ENCODE data around the gene ECSIT.

Gene ECSIT

DNA sequence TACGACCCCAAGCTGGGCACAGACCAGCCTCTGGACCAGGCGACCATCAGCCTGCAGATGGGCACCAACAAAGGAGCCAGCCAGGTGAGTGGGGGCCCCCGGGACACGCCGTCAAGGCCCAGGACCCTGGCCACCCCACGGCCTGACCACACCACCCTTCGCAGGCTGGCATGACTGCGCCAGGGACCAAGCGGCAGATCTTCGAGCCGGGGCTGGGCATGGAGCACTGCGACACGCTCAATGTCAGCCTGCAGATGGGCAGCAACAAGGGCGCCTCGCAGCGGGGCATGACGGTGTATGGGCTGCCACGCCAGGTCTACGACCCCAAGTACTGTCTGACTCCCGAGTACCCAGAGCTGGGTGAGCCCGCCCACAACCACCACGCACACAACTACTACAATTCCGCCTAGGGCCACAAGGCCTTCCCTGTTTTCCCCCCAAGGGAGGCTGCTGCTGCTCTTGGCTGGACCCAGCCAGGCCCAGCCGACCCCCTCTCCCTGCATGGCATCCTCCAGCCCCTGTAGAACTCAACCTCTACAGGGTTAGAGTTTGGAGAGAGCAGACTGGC, 20.5 kb upstream of the ECSIT start:
- DNase-seq, result no peak

- no peak for DNase-seq
These were observed 19.2 kb upstream of the ECSIT start for GRCh38 chr19:11547929-11548700.

- no peak for DNase-seq
These were observed 12.3 kb upstream of the ECSIT start for GRCh38 chr19:11541238-11541637.

- no peak for DNase-seq
These were observed 11.7 kb upstream of the ECSIT start for GRCh38 chr19:11540645-11541044.

DNA sequence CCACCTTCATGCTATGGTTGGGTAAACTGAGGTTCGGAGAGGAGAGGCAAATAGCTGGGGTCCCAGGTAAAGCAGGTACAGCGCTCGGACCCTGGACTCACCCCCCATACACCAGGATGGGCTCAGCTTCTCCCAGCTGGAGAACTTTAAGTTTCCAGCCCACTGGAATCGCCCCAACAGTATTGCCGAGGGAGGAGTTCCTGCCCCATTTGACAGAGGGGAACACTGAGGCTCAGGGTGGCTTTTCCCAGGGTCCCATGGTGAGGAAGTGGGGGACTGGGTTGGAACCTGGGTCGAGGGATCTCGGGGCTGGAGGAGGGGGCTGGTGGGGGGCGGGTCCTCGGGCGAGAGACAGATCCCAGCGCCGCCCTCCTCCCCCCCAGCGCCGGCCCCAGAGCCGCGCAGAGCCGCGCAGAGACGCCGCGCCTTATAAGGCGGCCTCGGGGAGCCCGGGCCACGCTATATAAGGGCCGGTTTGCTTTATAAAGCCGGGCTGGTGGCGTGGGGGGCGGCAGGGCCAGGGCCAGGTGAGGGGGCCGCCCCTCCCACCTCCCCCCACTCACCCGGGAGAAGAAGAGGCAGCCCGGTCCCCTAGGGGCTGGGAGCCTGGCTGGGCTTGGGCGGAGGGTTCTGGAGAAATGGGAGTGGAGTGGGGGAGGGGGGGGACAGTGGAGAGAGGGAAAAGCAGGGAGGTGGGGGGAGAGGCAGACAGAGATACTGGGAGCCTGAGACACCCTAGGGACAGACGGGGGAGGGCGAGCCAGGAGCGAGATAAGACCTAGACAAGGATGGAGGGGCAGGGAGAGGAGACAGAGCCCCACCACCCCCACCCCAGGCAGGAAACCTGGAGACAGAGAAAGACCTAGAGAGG, 10.8 kb upstream of the ECSIT start:
- no peak for DNase-seq

- DNase-seq, result peak; percentile 76
These were observed 9.5 kb upstream of the ECSIT start, which contains the start of gene CNN1 for GRCh38 chr19:11538232-11539036. Gene CNN1, plus strand, starts transcription at chr19:11538851. Its CDS starts 77 bp downstream, at chr19:11538928.

DNA sequence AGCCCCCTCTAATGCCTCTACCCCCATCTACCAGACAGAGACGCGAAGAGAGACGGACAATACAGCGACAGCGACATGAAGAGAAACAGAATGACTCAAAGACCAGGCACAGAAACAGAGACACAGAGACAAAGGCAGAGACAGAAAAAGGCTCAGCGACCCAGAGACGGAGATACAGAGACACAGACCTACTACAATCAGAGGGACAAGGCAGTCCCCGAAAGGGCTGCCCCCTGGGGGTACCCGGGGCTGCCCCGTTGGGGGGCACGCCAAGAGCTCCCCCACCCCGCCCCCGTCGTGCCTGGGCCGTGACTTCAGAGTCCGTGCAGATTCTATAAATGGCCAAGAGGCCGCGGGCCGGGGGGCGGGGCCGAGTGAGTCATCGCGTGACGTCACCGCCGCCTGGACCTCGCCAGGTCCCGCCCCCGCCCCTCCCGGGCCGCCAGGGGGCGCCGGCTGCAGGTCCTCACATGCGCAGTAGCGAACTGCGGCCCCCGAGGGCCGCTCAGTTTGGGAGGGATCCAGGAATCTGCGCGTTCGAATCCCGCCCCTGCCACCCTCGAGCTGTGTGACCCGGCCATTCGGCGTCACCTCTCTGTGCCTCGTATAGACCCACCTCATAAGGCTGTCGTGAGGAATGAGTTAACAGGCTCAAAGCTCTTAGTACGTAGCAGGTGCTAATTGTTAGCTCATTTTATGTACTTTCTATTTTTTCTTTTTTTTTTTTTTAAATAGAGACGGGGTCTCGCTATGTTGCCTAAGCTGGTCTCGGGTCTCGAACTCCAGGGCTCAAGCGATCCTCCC, 7.1 kb upstream of the ECSIT start:
- peak; percentile 100 for DNase-seq

- DNase-seq, result peak; percentile 74
These were observed 6.0 kb upstream of the ECSIT start for GRCh38 chr19:11534948-11535347.

DNA sequence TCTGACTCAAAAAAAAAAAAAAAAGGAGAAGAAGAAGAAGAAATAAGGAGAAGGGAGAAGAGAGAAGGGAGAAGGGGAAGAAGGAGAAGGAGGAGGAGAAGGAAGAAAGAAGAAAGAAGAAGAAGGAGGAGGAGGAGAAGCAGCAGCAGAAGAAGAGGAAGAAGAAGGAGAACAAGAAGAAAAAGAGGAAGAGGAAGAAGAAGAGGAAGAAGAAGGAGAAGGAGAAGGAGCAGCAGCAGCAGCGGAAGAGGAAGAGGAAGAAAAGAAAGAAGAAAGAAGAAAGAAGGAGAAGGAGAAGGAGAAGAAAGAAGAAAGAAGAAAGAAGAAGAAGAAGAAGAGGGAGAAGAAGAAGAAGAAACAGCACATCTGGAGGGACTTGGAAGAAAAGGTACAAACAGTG, 5.6 kb upstream of the ECSIT start:
- DNase-seq, result peak; percentile 74

GRCh38 chr19:11530432-11530831, 1.5 kb upstream of the ECSIT start:
- peak; percentile 100 for DNase-seq

GRCh38 chr19:11519138-11519537, 9.8 kb downstream of the ECSIT start:
- DNase-seq, result no peak

GRCh38 chr19:11513946-11514345, 15.0 kb downstream of the ECSIT start:
- no peak for DNase-seq

DNA sequence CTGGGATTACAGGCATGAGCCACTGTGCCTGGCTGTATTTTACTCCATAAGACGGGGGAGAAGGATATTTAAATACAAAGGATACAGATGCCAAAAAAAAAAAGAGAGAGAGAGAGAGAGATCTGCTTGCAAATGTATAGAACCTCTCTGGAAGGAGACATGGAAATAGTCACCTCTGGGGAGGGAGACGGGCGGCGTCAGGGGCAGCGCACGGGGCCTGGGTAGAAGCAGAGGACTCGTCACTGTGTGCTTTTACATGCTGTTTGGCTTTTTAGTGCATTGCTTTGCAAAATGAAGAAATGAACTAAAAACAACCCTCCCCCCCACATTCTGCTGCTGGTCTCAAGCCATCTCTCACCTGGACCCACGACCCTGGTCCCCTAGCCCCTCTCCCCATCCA, 18.5 kb downstream of the ECSIT start:
- no peak for DNase-seq

DNA sequence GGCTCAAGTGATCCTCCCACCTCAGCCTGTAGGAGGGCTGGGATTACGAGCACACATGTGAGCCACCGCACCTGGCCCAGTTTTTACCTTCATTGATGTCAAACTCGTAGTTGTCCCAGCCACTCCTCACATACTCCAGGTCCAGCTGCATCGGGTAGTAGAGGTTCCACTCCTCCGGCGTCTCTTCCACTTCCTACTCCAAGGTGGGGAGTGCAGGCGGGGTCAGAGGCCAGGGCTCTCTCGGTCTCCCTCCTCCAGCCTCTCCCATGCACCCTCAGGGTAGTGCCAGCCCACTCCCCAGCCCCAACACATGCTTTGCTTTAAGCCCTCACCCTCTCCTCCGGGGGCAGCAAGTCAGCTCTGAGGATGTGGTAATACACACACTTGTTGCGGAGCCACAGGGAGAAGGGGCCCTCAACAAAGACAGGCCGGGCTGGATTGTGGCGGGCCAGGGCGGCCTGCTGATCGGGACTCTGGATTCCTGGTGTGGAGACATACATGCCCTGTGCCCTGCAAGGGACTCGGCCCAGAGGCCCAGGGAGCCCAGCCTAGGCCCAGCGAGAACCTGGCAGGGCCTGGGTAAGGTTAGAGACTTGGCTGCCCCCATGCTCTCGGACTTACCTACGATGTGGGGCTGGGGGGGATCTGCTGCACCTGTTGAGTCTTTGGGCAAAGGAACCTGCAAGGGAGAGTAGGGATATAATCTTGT, 21.4 kb downstream of the ECSIT start:
- no peak for DNase-seq

- DNase-seq, result no peak
These were observed 22.0 kb downstream of the ECSIT start for GRCh38 chr19:11506967-11507366.

DNA sequence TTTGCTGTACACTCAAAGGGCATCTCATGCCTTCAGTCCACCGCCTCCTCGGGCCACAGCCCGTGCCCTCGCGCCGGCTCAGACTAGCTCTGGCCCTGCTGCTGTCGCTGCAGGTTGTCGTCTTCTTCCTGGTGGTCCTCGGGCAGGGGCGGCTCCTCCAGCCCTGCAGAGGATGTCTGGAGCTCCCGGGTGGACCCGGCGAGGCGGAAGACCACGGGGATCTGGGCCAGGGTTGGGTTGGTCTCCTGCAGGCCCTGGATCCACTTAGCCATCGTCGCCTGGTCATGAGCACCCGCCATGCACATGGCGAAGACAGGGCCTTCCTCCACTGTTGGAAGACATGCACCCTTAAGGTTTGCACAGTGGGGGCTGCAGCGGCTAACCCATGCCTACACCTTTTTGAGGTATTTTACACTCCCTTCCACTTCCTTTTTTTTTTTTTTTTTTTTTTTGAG, 22.8 kb downstream of the ECSIT start:
- peak; percentile 69 for DNase-seq

- peak; percentile 100 for DNase-seq
These were observed 23.3 kb downstream of the ECSIT start, which contains the start of gene ZNF653 for GRCh38 chr19:11505504-11506100. Gene ZNF653, minus strand, starts transcription at chr19:11505839. Its CDS starts 53 bp downstream, at chr19:11505786.

GRCh38 chr19:11505032-11505503, 23.9 kb downstream of the ECSIT start:
- peak; percentile 100 for DNase-seq

DNA sequence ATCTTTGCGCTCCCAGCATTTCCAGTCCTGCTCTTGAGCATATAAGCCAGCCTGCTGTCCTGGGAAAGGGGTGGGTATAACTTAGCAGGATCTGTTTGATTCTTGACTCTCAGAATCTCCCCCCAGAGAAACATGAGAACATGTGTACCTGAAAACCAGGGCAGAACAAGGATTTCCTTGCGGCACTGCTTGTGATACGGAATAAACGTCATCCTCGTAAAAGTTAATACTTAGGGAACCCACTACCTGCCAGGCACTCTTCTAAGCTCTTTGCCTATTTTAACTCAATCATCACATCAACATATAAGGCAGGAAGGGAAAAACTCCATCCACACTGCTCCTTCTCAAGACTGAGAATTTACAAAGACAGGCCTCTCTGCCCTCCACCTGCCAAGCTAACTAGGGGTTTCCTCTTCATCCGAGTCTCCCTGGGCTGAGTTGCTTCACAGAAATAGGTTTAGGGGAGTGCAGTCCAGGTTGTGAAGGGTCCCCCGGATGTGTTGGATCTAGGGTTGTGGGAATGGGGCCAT, 24.4 kb downstream of the ECSIT start:
- DNase-seq, result no peak

- peak; percentile 85 for DNase-seq
These were observed 29.0 kb downstream of the ECSIT start for GRCh38 chr19:11499890-11500420.
